H9 (cell line): ENCODE measurements around the gene SMIM9. TPM values are rescaled to one million over a fixed set of nuclear protein-coding genes. Genes with fewer than 3 reads are reported as not detected.

Source experiments
- DNase-seq: peaks from one replicate; pipeline ENCODE4 v3.0.0-alpha.2; 2017
- H2AFZ ChIP-seq: one replicate; pipeline ENCODE4 v1.6.1; 2013; ENCODE audit warnings: mild to moderate bottlenecking, low read length, control low read depth, moderate library complexity
- H2AK5ac ChIP-seq: 2 replicates; pipeline ENCODE4 v1.6.1; 2013; ENCODE audit warnings: low read length, control low read depth, mixed read lengths; ENCODE audit not compliant: insufficient read length
- H2BK120ac ChIP-seq: one replicate; pipeline ENCODE4 v1.6.1; 2013; ENCODE audit warnings: low read depth, mild to moderate bottlenecking, low read length, control low read depth, inconsistent platforms; ENCODE audit not compliant: poor library complexity, severe bottlenecking
- H2BK12ac ChIP-seq: 2 replicates; pipeline ENCODE4 v1.6.1; 2013; ENCODE audit warnings: low read length, control low read depth, mixed read lengths, low read depth; ENCODE audit not compliant: insufficient read length
- H2BK15ac ChIP-seq: 2 replicates; pipeline ENCODE4 v1.6.1; 2013; ENCODE audit warnings: low read depth, low read length, control low read depth
- H2BK20ac ChIP-seq: one replicate; pipeline ENCODE4 v1.6.1; 2013; ENCODE audit warnings: low read depth, mild to moderate bottlenecking, low read length, control low read depth, inconsistent platforms; ENCODE audit not compliant: poor library complexity, severe bottlenecking
- H2BK5ac ChIP-seq: 2 replicates; pipeline ENCODE4 v1.6.1; 2013; ENCODE audit warnings: low read length, control low read depth, mixed read lengths; ENCODE audit not compliant: insufficient read length
- H3K14ac ChIP-seq: 2 replicates; pipeline ENCODE4 v1.6.1; 2013; ENCODE audit warnings: low read length, control low read depth; ENCODE audit not compliant: insufficient read depth
- H3K18ac ChIP-seq: 2 replicates; pipeline ENCODE4 v1.6.1; 2013; ENCODE audit warnings: low read depth, mild to moderate bottlenecking, mixed read lengths, low read length, control low read depth; ENCODE audit not compliant: insufficient read length
- H3K23ac ChIP-seq: 2 replicates; pipeline ENCODE4 v1.6.1; 2013; ENCODE audit warnings: low read length, control low read depth, mixed read lengths, low read depth; ENCODE audit not compliant: insufficient read length
- H3K23me2 ChIP-seq: 2 replicates; pipeline ENCODE4 v1.6.1; 2013; ENCODE audit warnings: low read depth, mild to moderate bottlenecking, mixed read lengths, low read length, control low read depth; ENCODE audit not compliant: insufficient read length, poor library complexity, severe bottlenecking
- H3K27ac ChIP-seq: 2 replicates; pipeline ENCODE4 v1.5.1; 2013; ENCODE audit warnings: low read length, control low read depth, mixed read lengths, low read depth; ENCODE audit not compliant: insufficient read length
- H3K27me3 ChIP-seq: 2 replicates; pipeline ENCODE4 v1.6.1; 2013; ENCODE audit warnings: low read length, control low read depth, inconsistent platforms; ENCODE audit not compliant: insufficient read depth
- H3K4ac ChIP-seq: 2 replicates; pipeline ENCODE4 v1.6.1; 2013; ENCODE audit warnings: low read depth, mild to moderate bottlenecking, control low read depth, inconsistent platforms, low read length, moderate library complexity
- H3K4me1 ChIP-seq: 2 replicates; pipeline ENCODE4 v1.6.1; 2013; ENCODE audit warnings: low read length, control low read depth, inconsistent platforms; ENCODE audit not compliant: insufficient read depth
- H3K4me2 ChIP-seq: 2 replicates; pipeline ENCODE4 v1.6.1; 2013; ENCODE audit warnings: low read length, control low read depth, mixed read lengths; ENCODE audit not compliant: insufficient read length, insufficient read depth
- H3K56ac ChIP-seq: 2 replicates; pipeline ENCODE4 v1.6.1; 2013; ENCODE audit warnings: low read depth, mild to moderate bottlenecking, mixed read lengths, low read length, control low read depth; ENCODE audit not compliant: insufficient read length
- H3K79me1 ChIP-seq: 2 replicates; pipeline ENCODE4 v1.6.1; 2013; ENCODE audit warnings: low read depth, mild to moderate bottlenecking, moderate library complexity, low read length, control low read depth, inconsistent platforms; ENCODE audit not compliant: insufficient read depth, poor library complexity, severe bottlenecking
- H3K79me2 ChIP-seq: 2 replicates; pipeline ENCODE4 v1.6.1; 2013; ENCODE audit warnings: low read length, control low read depth, inconsistent platforms; ENCODE audit not compliant: insufficient read depth
- H3K9ac ChIP-seq: 2 replicates; pipeline ENCODE4 v1.6.1; 2013; ENCODE audit warnings: low read length, control low read depth, mixed read lengths; ENCODE audit not compliant: insufficient read length; ENCODE audit errors: extremely low read depth
- H3K9me3 ChIP-seq: one replicate; pipeline ENCODE4 v1.6.1; 2013; ENCODE audit warnings: low read depth, low read length, inconsistent platforms; ENCODE audit not compliant: control insufficient read depth
- H3T11ph ChIP-seq: one replicate; pipeline ENCODE4 v1.6.1; 2013; ENCODE audit warnings: mild to moderate bottlenecking, low read length, control low read depth, inconsistent platforms
- H4K20me1 ChIP-seq: one replicate; pipeline ENCODE4 v1.6.1; 2013; ENCODE audit not compliant: control insufficient read depth, insufficient read length, insufficient read depth
- H4K5ac ChIP-seq: 2 replicates; pipeline ENCODE4 v1.6.1; 2013; ENCODE audit warnings: low read depth, mild to moderate bottlenecking, mixed read lengths, low read length, control low read depth; ENCODE audit not compliant: insufficient read length
- H4K8ac ChIP-seq: replicated peaks from 2 replicates; pipeline ENCODE4 v1.6.1; 2013; ENCODE audit warnings: low read length, control low read depth, mixed read lengths, low read depth; ENCODE audit not compliant: insufficient read length
- H4K91ac ChIP-seq: 2 replicates; pipeline ENCODE4 v1.6.1; 2013; ENCODE audit warnings: low read depth, mild to moderate bottlenecking, moderate library complexity, mixed read lengths, low read length, control low read depth; ENCODE audit not compliant: insufficient read length
- H3K27ac Mint-ChIP-seq, 3 experiments: 2 replicates in 2 of 3; 3 replicates in 1 of 3; pipeline ENCODE4 v1.8.0; 2020 to 2021; ENCODE audit warnings: mixed read lengths in 3 of 3, mild to moderate bottlenecking in 1 of 3, moderate library complexity in 1 of 3
- H3K27me3 Mint-ChIP-seq: 2 replicates; pipeline ENCODE4 v1.8.0; 2021; ENCODE audit warnings: low read depth, mild to moderate bottlenecking, moderate library complexity, mixed read lengths
- H3K36me3 Mint-ChIP-seq, 3 experiments: 2 replicates in 2 of 3; 3 replicates in 1 of 3; pipeline ENCODE4 v1.8.0; 2020 to 2021; ENCODE audit warnings: low read depth in 3 of 3, mixed read lengths in 3 of 3; ENCODE audit not compliant: insufficient read depth in 1 of 3
- H3K4me1 Mint-ChIP-seq, 2 experiments: 2 replicates each; pipeline ENCODE4 v1.8.0; 2020; ENCODE audit warnings: mixed read lengths in 2 of 2
- H3K4me3 Mint-ChIP-seq, 2 experiments: 2 replicates in 1 of 2; 3 replicates in 1 of 2; pipeline ENCODE4 v1.8.0; 2020 to 2021; ENCODE audit warnings: mild to moderate bottlenecking in 2 of 2, mixed read lengths in 2 of 2, moderate library complexity in 1 of 2
- H3K9me3 Mint-ChIP-seq, 2 experiments: 2 replicates in 1 of 2; 3 replicates in 1 of 2; pipeline ENCODE4 v1.8.0; 2020; ENCODE audit warnings: mild to moderate bottlenecking in 2 of 2, mixed read lengths in 2 of 2, moderate library complexity in 1 of 2
- WGBS: extraction: QIAGEN DNeasy Blood & Tissue Kit; methylation state at CpG from one replicate; pipeline ENCODE4 v1.1.7; 2013; ENCODE audit warnings: missing lambda C conversion rate, low lambda C conversion rate, mixed read lengths; ENCODE audit not compliant: insufficient read length; ENCODE audit errors: extremely low coverage; 5-methylcytosine and 5-hydroxymethylcytosine counted together
- total RNA-seq: library from RNA; stranded (reverse); gene quantifications from 2 replicates; pipeline ENCODE4 v1.2.1, GENCODE V29; 2021
- TF ChIP-seq, protein P1 (sequence below): fragments of 200-600 bp; sonication (generic); conservative IDR thresholded peaks from 3 replicates; pipeline ENCODE4 v1.8.0; 2021; ENCODE audit warnings: antibody characterized with exemption, mild to moderate bottlenecking

The SMIM9 gene
- total RNA-seq, 1 experiment from 2014 or later = not detected

DNA sequence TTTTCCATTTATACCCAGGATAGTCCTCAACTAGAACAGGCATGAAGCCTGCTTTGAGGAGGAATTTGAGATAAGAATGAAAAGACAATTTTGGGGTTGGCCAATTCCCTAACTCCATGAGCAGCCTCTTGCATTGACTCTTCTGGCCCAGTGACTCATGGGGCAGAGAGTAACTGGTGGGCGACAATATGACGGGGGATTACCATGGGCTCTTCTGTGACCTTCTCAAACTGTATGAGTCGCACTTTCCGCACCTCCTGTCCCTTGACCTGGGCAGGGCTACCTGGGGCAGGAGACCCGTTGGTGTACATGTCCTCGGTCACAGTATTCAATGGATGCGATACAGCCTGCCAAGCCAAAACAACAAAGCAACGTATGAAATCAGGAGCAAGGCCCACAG is 42.5 kb downstream of the SMIM9 start:
- Mint-ChIP-seq H3K27me3 (peaks cover under 1% of the 10 kb centered on the region; the same call in 1 of the 2 replicates), H3K27ac (no peak overlapping the region), H3K36me3 (peaks cover 3 to 16% (median 8%) of the 10 kb centered on the region in 3 experiments; a peak in 6 of 7 replicates), H3K4me1 (peaks cover 2 to 7% of the 10 kb centered on the region in 2 experiments; a peak in 3 of 4 replicates), H3K4me3 (no peak overlapping the region), H3K9me3 (peaks cover 61 to 74% of the 10 kb centered on the region in 2 experiments)
- Histone ChIP-seq H2AFZ (no peak overlapping the region), H3K4me1 (no peaks in the 10 kb centered on the region), H2AK5ac (no peak overlapping the region), H3K27ac (no peak overlapping the region), H2BK120ac (no peak overlapping the region), H3K79me2 (no peaks in the 10 kb centered on the region; the same call in 1 of the 2 replicates), H3K27me3 (no peaks in the 10 kb centered on the region), H4K91ac (no peak overlapping the region), H2BK12ac (no peak overlapping the region), H2BK5ac (no peak overlapping the region), H3K4ac (no peak overlapping the region), H4K8ac (no peak overlapping the region), H2BK15ac (no peak overlapping the region), H4K5ac (no peak overlapping the region), H4K20me1 (no peaks in the 10 kb centered on the region), H3K4me2 (no peak overlapping the region), H3K79me1 (no peaks in the 10 kb centered on the region), H3K14ac (no peak overlapping the region), H3K18ac (no peak overlapping the region), H3K23ac (no peak overlapping the region), H3K9ac (no peak overlapping the region), H3K9me3 (peaks cover 38% of the 10 kb centered on the region), H3K56ac (no peak overlapping the region), H3K23me2 (peaks cover 3% of the 10 kb centered on the region), H3T11ph (no peak overlapping the region), H2BK20ac (no peak overlapping the region)
- DNase-seq = no peak
- TF ChIP-seq, protein P1, sequence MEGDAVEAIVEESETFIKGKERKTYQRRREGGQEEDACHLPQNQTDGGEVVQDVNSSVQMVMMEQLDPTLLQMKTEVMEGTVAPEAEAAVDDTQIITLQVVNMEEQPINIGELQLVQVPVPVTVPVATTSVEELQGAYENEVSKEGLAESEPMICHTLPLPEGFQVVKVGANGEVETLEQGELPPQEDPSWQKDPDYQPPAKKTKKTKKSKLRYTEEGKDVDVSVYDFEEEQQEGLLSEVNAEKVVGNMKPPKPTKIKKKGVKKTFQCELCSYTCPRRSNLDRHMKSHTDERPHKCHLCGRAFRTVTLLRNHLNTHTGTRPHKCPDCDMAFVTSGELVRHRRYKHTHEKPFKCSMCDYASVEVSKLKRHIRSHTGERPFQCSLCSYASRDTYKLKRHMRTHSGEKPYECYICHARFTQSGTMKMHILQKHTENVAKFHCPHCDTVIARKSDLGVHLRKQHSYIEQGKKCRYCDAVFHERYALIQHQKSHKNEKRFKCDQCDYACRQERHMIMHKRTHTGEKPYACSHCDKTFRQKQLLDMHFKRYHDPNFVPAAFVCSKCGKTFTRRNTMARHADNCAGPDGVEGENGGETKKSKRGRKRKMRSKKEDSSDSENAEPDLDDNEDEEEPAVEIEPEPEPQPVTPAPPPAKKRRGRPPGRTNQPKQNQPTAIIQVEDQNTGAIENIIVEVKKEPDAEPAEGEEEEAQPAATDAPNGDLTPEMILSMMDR = no peak
- WGBS = no CpG with 5 or more reads among the region's 8 CpGs
